Measurements from ENCODE around the gene LHFPL2. TPM values are rescaled to one million over a fixed set of nuclear protein-coding genes. Genes with fewer than 3 reads are reported as not detected.

LHFPL2 gene
- total RNA-seq, 4 donors from 2014 or later: 14.7 to 127 (median 28.0) TPM

GRCh38 chr5:78642701-78643100 lies 5.9 kb downstream of the LHFPL2 start:
- Histone ChIP-seq H3K9me3 (no peaks in the 10 kb centered on the region), H3K27me3 (no peaks in the 10 kb centered on the region), H3K4me3 (no peak overlapping the region), H3K4me1 (peaks cover 8 to 11% of the 10 kb centered on the region in 2 donors), H3K36me3 (no peaks in the 10 kb centered on the region), H3K27ac (no peak overlapping the region)
- no peak for DNase-seq
- intact Hi-C loops (cut with DNase I; ENCODE audit: low total_unique reads): loop anchor here (10.0 kb wide), 1 partner anchor 322 kb away; no protein-coding TSS in a partner anchor
- TF ChIP-seq CTCF (IDR thresholded peaks at IDR 0.05) (no peak), POLR2A (IDR thresholded peaks at IDR 0.05) (no peak)

GRCh38 chr5:78640662-78641474 lies 7.7 kb downstream of the LHFPL2 start:
- H3K4me3 ChIP-seq: no peak overlapping the region
- no peak for DNase-seq
- peak overlapping the region; percentile 65 to 71 for H3K27ac ChIP-seq
- H3K36me3 ChIP-seq: no peaks in the 10 kb centered on the region
- no peaks in the 10 kb centered on the region for H3K9me3 ChIP-seq
- intact Hi-C loops (cut with DNase I; ENCODE audit: low total_unique reads): loop anchor here (10.0 kb wide), 1 partner anchor 324 kb away; no protein-coding TSS in a partner anchor
- TF ChIP-seq POLR2A (IDR thresholded peaks at IDR 0.05) (no peak), CTCF (IDR thresholded peaks at IDR 0.05) (no peak)
- no peaks in the 10 kb centered on the region for H3K27me3 ChIP-seq
- peaks cover 5 to 12% of the 10 kb centered on the region in 2 donors for H3K4me1 ChIP-seq

- Histone ChIP-seq H3K27me3 (no peaks in the 10 kb centered on the region), H3K27ac (peak overlapping the region; percentile 65 to 71), H3K36me3 (no peaks in the 10 kb centered on the region), H3K9me3 (no peaks in the 10 kb centered on the region), H3K4me3 (no peak overlapping the region), H3K4me1 (peaks cover 5 to 8% of the 10 kb centered on the region in 2 donors)
- TF ChIP-seq CTCF (IDR thresholded peaks at IDR 0.05) (no peak), POLR2A (IDR thresholded peaks at IDR 0.05) (no peak)
- no peak for DNase-seq
- intact Hi-C loops (cut with DNase I; ENCODE audit: low total_unique reads): loop anchor here (10.0 kb wide), 1 partner anchor 325 kb away; no protein-coding TSS in a partner anchor
These were observed 8.8 kb downstream of the LHFPL2 start for GRCh38 chr5:78639791-78640190.

GRCh38 chr5:78638973-78639669 lies 9.5 kb downstream of the LHFPL2 start:
- H3K27ac ChIP-seq: peak overlapping the region; percentile 65 to 71
- H3K9me3 ChIP-seq: no peaks in the 10 kb centered on the region
- no peaks in the 10 kb centered on the region for H3K36me3 ChIP-seq
- peaks cover 5 to 8% of the 10 kb centered on the region in 2 donors for H3K4me1 ChIP-seq
- H3K27me3 ChIP-seq: no peaks in the 10 kb centered on the region
- DNase-seq: no peak
- no peak overlapping the region for H3K4me3 ChIP-seq
- intact Hi-C loops (cut with DNase I; ENCODE audit: low total_unique reads): no loop called here
- TF ChIP-seq CTCF (IDR thresholded peaks at IDR 0.05) (no peak), POLR2A (IDR thresholded peaks at IDR 0.05) (no peak)

GRCh38 chr5:78638423-78638822 lies 10.1 kb downstream of the LHFPL2 start:
- Histone ChIP-seq H3K4me1 (peaks cover 5 to 8% of the 10 kb centered on the region in 2 donors), H3K4me3 (no peak overlapping the region), H3K27me3 (no peaks in the 10 kb centered on the region), H3K27ac (peak overlapping the region; percentile 65 to 71), H3K36me3 (no peaks in the 10 kb centered on the region), H3K9me3 (no peaks in the 10 kb centered on the region)
- intact Hi-C loops (cut with DNase I; ENCODE audit: low total_unique reads): no loop called here
- peak; percentile 53 to 79 for DNase-seq
- TF ChIP-seq POLR2A (IDR thresholded peaks at IDR 0.05) (no peak), CTCF (IDR thresholded peaks at IDR 0.05) (no peak)

All from uterus (tissue), 4 donors.